GM21390 (cell line): ENCODE results near the gene CCT7.

ENCODE experiments used
- ATAC-seq: cut with Tn5 transposase; IDR thresholded peaks from one replicate; pipeline ENCODE4 v1.9.1; 2021; ENCODE audit not compliant: unreplicated experiment

Gene CCT7

GRCh38 chr2:73292316-73292905, 58.3 kb downstream of the CCT7 start:
- no peak for ATAC-seq

GRCh38 chr2:73292906-73293533, 58.9 kb downstream of the CCT7 start:
- ATAC-seq, result no peak

GRCh38 chr2:73293534-73294171, 59.5 kb downstream of the CCT7 start, which contains the start of gene EGR4:
TSS of gene EGR4 (minus strand) at chr2:73293548. CDS start at chr2:73293317, 231 bp downstream.
- peak; percentile 96 for ATAC-seq

- no peak for ATAC-seq
Measured at GRCh38 chr2:73294239-73294638, 60.1 kb downstream of the CCT7 start.

- no peak for ATAC-seq
Measured at GRCh38 chr2:73295751-73296400, 61.8 kb downstream of the CCT7 start.

- no peak for ATAC-seq
Measured at GRCh38 chr2:73297151-73297559, 63.0 kb downstream of the CCT7 start.

- no peak for ATAC-seq
Measured at GRCh38 chr2:73297586-73297985, 63.5 kb downstream of the CCT7 start.

GRCh38 chr2:73300926-73301325, 66.8 kb downstream of the CCT7 start:
- no peak for ATAC-seq

GRCh38 chr2:73301636-73302035, 67.5 kb downstream of the CCT7 start:
- no peak for ATAC-seq
